Cardiac fibroblast (primary cell): Measurements from ENCODE around the gene LRPPRC.

Source experiments
- DNase-seq, 2 donors: peaks; one replicate each; pipeline versions ENCODE4 v3.0.0 to v3.0.0-alpha.2; 2010; ENCODE audit warnings: low read depth in 2 of 2
- H3K4me3 ChIP-seq, 2 donors: replicated peaks in 1 of 2; 1 replicate in 1 of 2; 2 replicates in 1 of 2; pipeline ENCODE4 v1.5.1; 2011; ENCODE audit warnings: low read depth in 2 of 2, low read length in 2 of 2, mild to moderate bottlenecking in 2 of 2, moderate library complexity in 1 of 2
- CTCF ChIP-seq: IDR thresholded peaks from one replicate; pipeline ENCODE4 v1.5.1; 2011; ENCODE audit warnings: low read depth, mild to moderate bottlenecking, low read length, inconsistent platforms

LRPPRC gene

GRCh38 chr2:43948370-43948769 is 47.4 kb downstream of the LRPPRC start:
- DNase-seq, result no peak
- no peak for TF ChIP-seq CTCF

GRCh38 chr2:43946685-43947084 is 49.1 kb downstream of the LRPPRC start:
- no peak for TF ChIP-seq CTCF
- no peak for DNase-seq

More at GRCh38 chr2:43948370-43948769, 47.4 kb downstream of the LRPPRC start:
- no peak overlapping the region for H3K4me3 ChIP-seq

DNA sequence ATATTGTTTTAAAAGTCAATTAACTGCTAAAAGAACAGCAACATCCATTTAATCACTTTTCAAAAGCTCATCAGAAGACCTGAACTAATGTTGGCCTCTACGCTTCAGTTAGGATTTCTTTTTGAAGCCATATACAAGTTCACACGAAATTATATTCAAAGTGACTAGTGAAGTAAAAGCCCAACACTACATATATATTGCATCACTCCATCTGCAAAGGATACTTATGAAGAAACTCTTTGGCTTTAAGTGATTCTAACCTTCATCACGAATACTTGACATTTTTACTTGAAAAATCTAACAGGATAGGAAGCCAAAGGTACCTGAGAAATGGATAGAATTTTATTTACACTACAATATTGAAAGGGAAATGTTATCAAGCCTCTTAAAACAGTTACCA is 50.4 kb downstream of the LRPPRC start:
- DNase-seq, result no peak

More at GRCh38 chr2:43946685-43947084, 49.1 kb downstream of the LRPPRC start:
- H3K4me3 ChIP-seq, result no peak overlapping the region

DNA sequence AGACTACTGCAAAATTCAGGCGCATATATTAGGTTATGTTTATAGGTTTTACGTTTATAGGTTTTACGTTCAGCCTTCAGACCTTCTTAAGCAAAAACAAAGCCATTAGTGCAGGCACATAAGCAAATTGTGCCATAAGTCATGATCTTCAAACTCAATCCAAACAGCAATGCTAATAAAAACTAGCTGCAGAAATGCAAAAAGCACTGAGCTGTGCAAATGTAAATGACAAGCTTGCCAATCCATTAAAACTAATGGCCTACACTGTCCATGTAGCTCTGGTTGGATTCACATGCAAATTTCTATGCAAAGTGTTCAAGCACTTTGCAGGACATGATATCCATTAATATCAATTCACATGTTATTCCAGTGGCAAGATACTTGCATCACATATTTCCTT is 50.9 kb downstream of the LRPPRC start:
- TF ChIP-seq CTCF, result no peak
- no peak for DNase-seq
- H3K4me3 ChIP-seq, result no peak overlapping the region

More for the DNA sequence above, 50.4 kb downstream of the LRPPRC start:
- no peak overlapping the region for H3K4me3 ChIP-seq
- TF ChIP-seq CTCF, result no peak

DNA sequence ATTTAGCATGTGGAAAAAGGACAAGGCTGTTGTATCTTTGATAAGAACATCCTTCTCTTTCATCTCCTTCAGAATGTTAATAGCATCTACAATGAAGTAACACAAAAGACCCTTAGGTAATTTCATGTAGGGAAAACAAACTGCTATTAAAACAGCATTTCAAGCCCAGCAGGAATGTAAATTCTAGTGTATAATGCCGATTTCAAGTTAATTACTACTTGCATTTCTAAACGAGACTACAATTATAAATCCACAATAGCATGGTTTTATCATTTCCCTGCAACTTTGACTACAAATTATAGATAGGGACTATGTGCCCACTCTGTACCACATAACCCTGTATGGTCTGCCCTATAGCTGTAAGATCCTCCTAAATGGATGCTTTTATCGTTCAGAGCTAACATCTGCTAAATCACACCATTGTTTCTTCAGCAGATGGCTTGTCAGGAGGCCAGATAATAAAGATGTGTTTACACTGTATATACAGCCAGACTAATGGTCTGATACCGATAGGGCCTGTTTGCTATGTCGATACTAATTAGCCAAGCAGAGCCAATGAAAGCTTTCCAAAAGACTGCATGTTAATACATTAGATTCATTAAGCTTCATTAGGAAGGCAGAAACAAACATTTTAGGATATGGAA is 51.9 kb downstream of the LRPPRC start:
- no peak overlapping the region for H3K4me3 ChIP-seq
- DNase-seq, result no peak
- no peak for TF ChIP-seq CTCF

- no peak for DNase-seq
- H3K4me3 ChIP-seq, result no peak overlapping the region
- no peak for TF ChIP-seq CTCF
These were observed 52.5 kb downstream of the LRPPRC start for GRCh38 chr2:43943323-43943722.

DNA sequence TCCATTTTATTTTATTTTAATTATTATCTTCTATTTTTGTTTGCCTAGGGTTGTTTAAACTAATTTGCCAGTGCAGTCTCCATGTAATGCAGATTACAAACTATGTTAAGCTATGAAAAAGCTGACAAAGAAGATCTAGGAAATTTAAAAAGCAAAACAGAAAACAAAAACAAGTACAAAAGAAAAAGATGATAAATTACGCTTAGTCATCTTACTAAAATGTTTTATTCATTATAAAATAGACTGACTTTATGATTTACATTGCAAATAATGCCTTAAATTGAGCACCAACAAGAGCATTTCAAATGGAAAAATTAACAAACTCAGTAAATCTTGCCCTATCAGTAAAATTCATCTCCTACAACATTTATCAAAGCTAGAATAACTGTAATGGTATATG is 52.9 kb downstream of the LRPPRC start:
- H3K4me3 ChIP-seq, result no peak overlapping the region
- no peak for TF ChIP-seq CTCF
- DNase-seq, result no peak
